ENCODE data around the gene VPS18.

DNA sequence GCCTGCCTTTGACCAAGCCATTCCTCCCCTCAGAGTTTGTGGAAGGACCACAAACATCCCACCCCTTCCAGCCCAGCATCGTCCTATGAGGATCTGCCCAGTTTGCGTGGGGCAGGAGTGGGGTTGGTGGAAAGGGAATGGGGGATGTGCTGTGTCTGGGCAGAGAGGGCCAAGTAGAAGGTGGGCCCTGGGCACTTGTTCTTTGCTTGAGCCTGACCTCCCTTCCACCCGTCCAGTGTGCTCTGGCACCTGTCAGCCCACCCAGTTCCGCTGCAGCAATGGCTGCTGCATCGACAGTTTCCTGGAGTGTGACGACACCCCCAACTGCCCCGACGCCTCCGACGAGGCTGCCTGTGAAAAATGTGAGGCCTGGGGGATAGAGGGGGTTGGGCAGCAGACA, 40.1 kb upstream of the VPS18 start:
- TF ChIP-seq POLR2A (IDR thresholded peaks at IDR 0.05): no peak
- TF ChIP-seq, protein P1, sequence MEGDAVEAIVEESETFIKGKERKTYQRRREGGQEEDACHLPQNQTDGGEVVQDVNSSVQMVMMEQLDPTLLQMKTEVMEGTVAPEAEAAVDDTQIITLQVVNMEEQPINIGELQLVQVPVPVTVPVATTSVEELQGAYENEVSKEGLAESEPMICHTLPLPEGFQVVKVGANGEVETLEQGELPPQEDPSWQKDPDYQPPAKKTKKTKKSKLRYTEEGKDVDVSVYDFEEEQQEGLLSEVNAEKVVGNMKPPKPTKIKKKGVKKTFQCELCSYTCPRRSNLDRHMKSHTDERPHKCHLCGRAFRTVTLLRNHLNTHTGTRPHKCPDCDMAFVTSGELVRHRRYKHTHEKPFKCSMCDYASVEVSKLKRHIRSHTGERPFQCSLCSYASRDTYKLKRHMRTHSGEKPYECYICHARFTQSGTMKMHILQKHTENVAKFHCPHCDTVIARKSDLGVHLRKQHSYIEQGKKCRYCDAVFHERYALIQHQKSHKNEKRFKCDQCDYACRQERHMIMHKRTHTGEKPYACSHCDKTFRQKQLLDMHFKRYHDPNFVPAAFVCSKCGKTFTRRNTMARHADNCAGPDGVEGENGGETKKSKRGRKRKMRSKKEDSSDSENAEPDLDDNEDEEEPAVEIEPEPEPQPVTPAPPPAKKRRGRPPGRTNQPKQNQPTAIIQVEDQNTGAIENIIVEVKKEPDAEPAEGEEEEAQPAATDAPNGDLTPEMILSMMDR (IDR thresholded peaks at IDR 0.05): no peak
- TF ChIP-seq EP300 (IDR thresholded peaks at IDR 0.05): no peak
- TF ChIP-seq POLR2AphosphoS5 (IDR thresholded peaks at IDR 0.05): no peak
